ENCODE data around the gene BABAM2.

BABAM2 gene

GRCh38 chr2:28279371-28279770 is 388.8 kb downstream of the BABAM2 start:
- FAIRE-seq (no peak), DNase-seq (ENCODE audit: insufficient read length, low spot score) (no peak)
- TF ChIP-seq CTCF (IDR thresholded peaks at IDR 0.05; ENCODE audit: insufficient read depth, missing control alignments): no peak

GRCh38 chr2:28280619-28281018 is 390.1 kb downstream of the BABAM2 start:
- no peak for TF ChIP-seq CTCF (IDR thresholded peaks at IDR 0.05; ENCODE audit: insufficient read depth, missing control alignments)
- FAIRE-seq: no peak
- no peak for DNase-seq (ENCODE audit: insufficient read length, low spot score)

GRCh38 chr2:28281739-28282138 is 391.2 kb downstream of the BABAM2 start:
- no peak for DNase-seq (ENCODE audit: insufficient read length, low spot score)
- no peak for TF ChIP-seq CTCF (IDR thresholded peaks at IDR 0.05; ENCODE audit: insufficient read depth, missing control alignments)
- no peak for FAIRE-seq

- FAIRE-seq (no peak), DNase-seq (ENCODE audit: insufficient read length, low spot score) (no peak)
- no peak for TF ChIP-seq CTCF (IDR thresholded peaks at IDR 0.05; ENCODE audit: insufficient read depth, missing control alignments)
These were observed 391.7 kb downstream of the BABAM2 start for GRCh38 chr2:28282248-28282647.

GRCh38 chr2:28282861-28283646 is 392.5 kb downstream of the BABAM2 start:
- no peak for DNase-seq (ENCODE audit: insufficient read length, low spot score)

GRCh38 chr2:28283861-28284260 is 393.3 kb downstream of the BABAM2 start:
- no peak for TF ChIP-seq CTCF (IDR thresholded peaks at IDR 0.05; ENCODE audit: insufficient read depth, missing control alignments)
- FAIRE-seq: no peak
- DNase-seq (ENCODE audit: insufficient read length, low spot score): no peak

More at GRCh38 chr2:28282861-28283646, 392.5 kb downstream of the BABAM2 start:
- FAIRE-seq: no peak
- no peak for TF ChIP-seq CTCF (IDR thresholded peaks at IDR 0.05; ENCODE audit: insufficient read depth, missing control alignments)

- no peak for TF ChIP-seq CTCF (IDR thresholded peaks at IDR 0.05; ENCODE audit: insufficient read depth, missing control alignments)
- DNase-seq (ENCODE audit: insufficient read length, low spot score) (no peak), FAIRE-seq (no peak)
These were observed 396.1 kb downstream of the BABAM2 start for GRCh38 chr2:28286678-28287077.
